ENCODE measurements around the gene CDK14. TPM values are rescaled to one million over a fixed set of nuclear protein-coding genes. Genes with fewer than 3 reads are reported as not detected.

Gene CDK14
- total and polyA plus RNA-seq, 2 of the 8 experiments (the other 6 are each of a cell fraction or from before 2014, with no cell fraction given) = 5.5 to 47.3 TPM

GRCh38 chr7:91007371-91007770 lies 411.2 kb downstream of the CDK14 start (continued):
- TF ChIP-seq CHD7 (IDR thresholded peaks at IDR 0.05; ENCODE audit: insufficient replicate concordance, low read length) (no peak), YY1 (IDR thresholded peaks at IDR 0.05; ENCODE audit: low read depth, low read length) (no peak), SIN3A (conservative IDR thresholded peaks at IDR 0.05 in 1 of 2, IDR thresholded peaks at IDR 0.05 in 1 of 2; ENCODE audit: low read depth in 1 of 2, low read length in 2 of 2) (no peak), RAD21 (IDR thresholded peaks at IDR 0.05 in 1 of 2, conservative IDR thresholded peaks at IDR 0.05 in 1 of 2; ENCODE audit: low read depth in 2 of 2, low read length in 2 of 2) (no peak), ASH2L (IDR thresholded peaks at IDR 0.05; ENCODE audit: low read length) (no peak), HDAC2 (IDR thresholded peaks at IDR 0.05; ENCODE audit: borderline replicate concordance in 1 of 2, low read depth in 2 of 2, low read length in 2 of 2) (no peak)
